A673 (cell line): ENCODE data around the gene PARD6A. TPM values are rescaled to one million over a fixed set of nuclear protein-coding genes. Genes with fewer than 3 reads are reported as not detected.

Experiments
- BruUV-seq: library from RNA; stranded (reverse); fragments of 400-500 nt; replicated peaks from 2 replicates; lab custom pipeline; 2021; lab: Mats Ljungman, UMichigan
- CTCF ChIA-PET: fragments of 300-600 bp; sonication (Branson Sonifier 250); formaldehyde crosslinking; loops from one replicate; lab custom pipeline; 2022; ENCODE audit warnings: antibody characterized with exemption; lab: Charles Lee
- POLR2A ChIA-PET: fragments of 300-600 bp; sonication (Branson Sonifier 250); formaldehyde crosslinking; loops from one replicate; lab custom pipeline; 2022; ENCODE audit warnings: antibody characterized with exemption; ENCODE audit not compliant: low non-redundant PET; lab: Charles Lee
- DNase-seq: peaks from one replicate; pipeline ENCODE4 v3.0.0-alpha.2; 2015; ENCODE audit warnings: low spot score
- H3K27ac ChIP-seq: fragments of 200-600 bp; sonication (generic); 2 replicates; pipeline ENCODE4 v1.5.1; 2016; ENCODE audit warnings: mixed run types, low read depth, mild to moderate bottlenecking, mixed read lengths, antibody characterized with exemption, low read length; ENCODE audit not compliant: poor library complexity, severe bottlenecking
- H3K27me3 ChIP-seq: fragments of 200-600 bp; sonication (generic); replicated peaks from 2 replicates; pipeline ENCODE4 v1.6.1; 2017; ENCODE audit warnings: mixed run types, low read depth, mild to moderate bottlenecking, mixed read lengths, antibody characterized with exemption, low read length; ENCODE audit not compliant: insufficient read depth, poor library complexity
- H3K36me3 ChIP-seq: fragments of 200-600 bp; sonication (generic); 2 replicates; pipeline ENCODE4 v1.6.1; 2016; ENCODE audit warnings: mixed run types, mild to moderate bottlenecking, mixed read lengths, antibody characterized with exemption, low read length; ENCODE audit not compliant: insufficient read depth, poor library complexity, severe bottlenecking
- H3K4me1 ChIP-seq: fragments of 200-600 bp; sonication (generic); 2 replicates; pipeline ENCODE4 v1.6.1; 2017; ENCODE audit warnings: mixed run types, mild to moderate bottlenecking, mixed read lengths, antibody characterized with exemption, low read length; ENCODE audit not compliant: insufficient read depth, poor library complexity, severe bottlenecking
- H3K4me3 ChIP-seq: fragments of 200-600 bp; sonication (generic); 2 replicates; pipeline ENCODE4 v1.5.1; 2016; ENCODE audit warnings: low read depth, mixed run types, mild to moderate bottlenecking, mixed read lengths, low read length; ENCODE audit not compliant: poor library complexity, severe bottlenecking
- H3K9me3 ChIP-seq: fragments of 200-600 bp; sonication (generic); 2 replicates; pipeline ENCODE4 v1.6.1; 2016; ENCODE audit warnings: mixed run types, low read depth, mild to moderate bottlenecking, mixed read lengths, antibody characterized with exemption, low read length; ENCODE audit not compliant: poor library complexity, severe bottlenecking
- EZH2 ChIP-seq: fragments of 200-600 bp; sonication (generic); IDR thresholded peaks from 2 replicates; pipeline ENCODE4 v1.6.1; 2017; ENCODE audit warnings: borderline replicate concordance, low read depth, mild to moderate bottlenecking, mixed read lengths, antibody characterized with exemption, low read length; ENCODE audit not compliant: poor library complexity, severe bottlenecking
- intact Hi-C: fragments of 100-400 bp; cut with micrococcal nuclease; formaldehyde crosslinking; loops from one replicate; pipeline ENCODE4 v1.10.0; 2022; ENCODE audit not compliant: unreplicated experiment
- total RNA-seq: library from RNA; stranded (reverse); gene quantifications from 2 replicates; pipeline ENCODE4 v1.2.3, GENCODE V29; 2021
- TF ChIP-seq, protein P1 (sequence below): fragments of 300-800, 200-600 bp; sonication (generic); conservative IDR thresholded peaks from 2 replicates; pipeline ENCODE4 v1.5.1; 2017; ENCODE audit warnings: low read depth, mild to moderate bottlenecking, antibody characterized with exemption, low read length, moderate library complexity, mixed read lengths

The PARD6A gene
- total RNA-seq, 1 experiment from 2014 or later: 8.6 TPM

DNA sequence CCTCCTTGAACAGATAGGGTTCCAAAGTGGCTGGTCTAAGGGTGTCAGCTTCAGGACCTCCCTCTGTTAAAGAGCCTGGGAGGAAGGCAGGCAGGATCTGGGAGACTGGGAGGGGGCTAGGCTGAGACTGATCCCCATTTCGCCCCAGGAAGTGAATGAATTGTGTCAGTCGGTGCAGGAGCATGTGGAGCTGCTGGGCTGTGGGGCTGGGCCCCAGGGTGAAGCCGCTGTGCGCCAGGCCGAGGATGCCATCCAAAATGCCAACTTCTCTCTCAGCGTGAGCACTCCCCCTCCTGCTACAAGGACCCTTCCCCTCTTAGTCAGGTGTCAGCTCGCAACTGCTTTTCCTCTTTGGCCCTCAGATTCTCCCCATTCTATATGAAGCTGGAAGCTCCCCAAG lies 9.7 kb upstream of the PARD6A start:
- no peaks in the 10 kb centered on the region for H3K36me3 ChIP-seq
- no TSS peak for BruUV-seq
- TF ChIP-seq, protein P1, sequence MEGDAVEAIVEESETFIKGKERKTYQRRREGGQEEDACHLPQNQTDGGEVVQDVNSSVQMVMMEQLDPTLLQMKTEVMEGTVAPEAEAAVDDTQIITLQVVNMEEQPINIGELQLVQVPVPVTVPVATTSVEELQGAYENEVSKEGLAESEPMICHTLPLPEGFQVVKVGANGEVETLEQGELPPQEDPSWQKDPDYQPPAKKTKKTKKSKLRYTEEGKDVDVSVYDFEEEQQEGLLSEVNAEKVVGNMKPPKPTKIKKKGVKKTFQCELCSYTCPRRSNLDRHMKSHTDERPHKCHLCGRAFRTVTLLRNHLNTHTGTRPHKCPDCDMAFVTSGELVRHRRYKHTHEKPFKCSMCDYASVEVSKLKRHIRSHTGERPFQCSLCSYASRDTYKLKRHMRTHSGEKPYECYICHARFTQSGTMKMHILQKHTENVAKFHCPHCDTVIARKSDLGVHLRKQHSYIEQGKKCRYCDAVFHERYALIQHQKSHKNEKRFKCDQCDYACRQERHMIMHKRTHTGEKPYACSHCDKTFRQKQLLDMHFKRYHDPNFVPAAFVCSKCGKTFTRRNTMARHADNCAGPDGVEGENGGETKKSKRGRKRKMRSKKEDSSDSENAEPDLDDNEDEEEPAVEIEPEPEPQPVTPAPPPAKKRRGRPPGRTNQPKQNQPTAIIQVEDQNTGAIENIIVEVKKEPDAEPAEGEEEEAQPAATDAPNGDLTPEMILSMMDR: no peak
- no peak for TF ChIP-seq EZH2
- ChIA-PET POLR2A (no interaction called here), CTCF (no interaction called here)
- H3K27ac ChIP-seq: no peak overlapping the region
- H3K4me3 ChIP-seq: no peak overlapping the region
- no peak for DNase-seq
- intact Hi-C loops: no loop called here
- H3K27me3 ChIP-seq: peaks cover 49% of the 10 kb centered on the region
- H3K4me1 ChIP-seq: no peaks in the 10 kb centered on the region
- no peaks in the 10 kb centered on the region for H3K9me3 ChIP-seq

DNA sequence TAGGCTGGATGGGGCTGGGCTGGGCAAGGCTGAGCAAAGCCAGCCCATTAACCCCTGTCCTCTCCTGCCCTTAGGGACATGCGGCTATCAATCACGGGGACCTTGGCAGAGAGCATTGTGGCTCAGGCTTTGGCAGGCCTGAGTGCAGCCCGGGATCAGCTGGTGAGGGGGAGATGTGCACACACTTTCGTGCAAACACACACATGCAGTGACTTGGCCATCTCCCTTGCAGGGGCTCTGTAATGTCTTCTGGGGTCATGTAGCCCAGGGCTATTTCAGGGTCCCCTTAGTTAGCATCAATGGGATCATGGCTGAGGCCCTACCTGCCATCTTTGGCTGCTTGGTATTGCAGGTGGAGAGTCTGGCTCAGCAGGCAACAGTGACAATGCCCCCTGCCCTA lies 8.9 kb upstream of the PARD6A start:
- H3K36me3 ChIP-seq: no peaks in the 10 kb centered on the region
- CTCF ChIA-PET: no interaction called here
- H3K27ac ChIP-seq: no peak overlapping the region
- intact Hi-C loops: no loop called here
- no TSS peak for BruUV-seq
- TF ChIP-seq EZH2: no peak
- TF ChIP-seq, protein P1: no peak
- no peak for DNase-seq
- POLR2A ChIA-PET: no interaction called here
- H3K9me3 ChIP-seq: no peaks in the 10 kb centered on the region
- no peaks in the 10 kb centered on the region for H3K4me1 ChIP-seq
- no peak overlapping the region for H3K4me3 ChIP-seq
- peaks cover 45% of the 10 kb centered on the region for H3K27me3 ChIP-seq

DNA sequence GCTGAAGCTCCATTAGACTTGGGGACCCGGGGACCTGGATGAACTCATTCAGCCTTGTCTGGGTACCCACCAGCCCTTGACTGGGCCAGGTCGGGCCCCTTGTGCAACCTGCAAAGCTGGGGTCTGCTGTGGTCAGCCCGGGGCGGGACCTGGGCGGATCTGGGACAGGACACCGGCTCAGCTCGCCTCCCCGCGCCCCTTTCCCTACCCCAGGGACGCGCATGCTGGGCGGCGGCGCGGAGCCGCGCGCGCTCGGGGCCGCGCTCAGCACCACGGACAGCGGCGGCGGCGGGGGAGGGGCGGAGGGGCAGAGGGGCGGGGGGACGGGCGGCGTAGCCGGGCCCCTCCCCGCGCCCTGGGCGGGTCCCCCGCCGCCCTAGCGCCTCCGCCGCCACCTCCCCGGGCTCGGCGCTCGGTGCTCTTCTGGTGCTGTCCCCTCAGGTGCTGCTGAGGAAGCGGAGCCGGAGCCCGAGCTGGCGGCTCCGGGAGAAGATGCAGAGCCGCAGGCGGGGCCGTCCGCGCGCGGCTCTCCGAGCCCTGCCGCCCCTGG lies 8.1 kb upstream of the PARD6A start:
- H3K9me3 ChIP-seq: no peaks in the 10 kb centered on the region
- no TSS peak for BruUV-seq
- H3K36me3 ChIP-seq: no peaks in the 10 kb centered on the region
- DNase-seq: peak; percentile 78
- H3K27ac ChIP-seq: no peak overlapping the region
- intact Hi-C loops: no loop called here
- H3K27me3 ChIP-seq: peaks cover 38% of the 10 kb centered on the region
- CTCF ChIA-PET: no interaction called here
- no peaks in the 10 kb centered on the region for H3K4me1 ChIP-seq
- peak overlapping the region; percentile 64 for H3K4me3 ChIP-seq
- TF ChIP-seq EZH2: no peak
- TF ChIP-seq, protein P1: no peak
- POLR2A ChIA-PET: no interaction called here
